Measurements from ENCODE around the gene VCAM1.

The VCAM1 gene

DNA sequence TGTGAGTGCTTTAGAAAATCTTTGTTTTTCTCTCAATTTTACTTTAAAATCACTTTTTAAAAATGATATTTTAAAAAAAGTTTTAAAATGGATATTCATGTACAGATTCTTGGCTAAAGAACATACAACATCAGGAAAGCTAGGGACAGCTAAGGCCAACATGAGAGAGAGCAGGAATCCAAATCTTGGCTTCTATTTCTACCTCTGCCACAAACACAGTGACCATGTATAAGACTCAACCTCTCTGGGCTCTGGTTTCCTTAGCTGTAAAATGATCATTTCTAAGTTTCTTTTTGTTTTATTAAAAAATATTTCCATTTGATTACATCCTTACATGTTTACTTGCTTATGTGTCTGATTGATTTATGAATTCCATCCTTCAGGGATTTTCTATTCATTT, 1.2 kb downstream of the VCAM1 start:
- H3K4me3 ChIP-seq (ENCODE audit: insufficient read depth, low read depth, low read length, poor library complexity, severe bottlenecking), result no peak overlapping the region
- DNase-seq, result no peak
- H3K9me3 ChIP-seq (ENCODE audit: control insufficient read depth, low read length), result no peaks in the 10 kb centered on the region
- no peaks in the 10 kb centered on the region for H3K36me3 ChIP-seq (ENCODE audit: control insufficient read depth, insufficient read depth, low read length)
- no peak overlapping the region for H3K27ac ChIP-seq (ENCODE audit: insufficient read depth, low read length, poor library complexity, severe bottlenecking)
- no peaks in the 10 kb centered on the region for H3K27me3 ChIP-seq (replicated peaks; ENCODE audit: control insufficient read depth, insufficient read depth, low read length, poor library complexity, severe bottlenecking)
- no peaks in the 10 kb centered on the region for H3K4me1 ChIP-seq (ENCODE audit: control insufficient read depth, insufficient read depth, low read length, poor library complexity, severe bottlenecking)

DNA sequence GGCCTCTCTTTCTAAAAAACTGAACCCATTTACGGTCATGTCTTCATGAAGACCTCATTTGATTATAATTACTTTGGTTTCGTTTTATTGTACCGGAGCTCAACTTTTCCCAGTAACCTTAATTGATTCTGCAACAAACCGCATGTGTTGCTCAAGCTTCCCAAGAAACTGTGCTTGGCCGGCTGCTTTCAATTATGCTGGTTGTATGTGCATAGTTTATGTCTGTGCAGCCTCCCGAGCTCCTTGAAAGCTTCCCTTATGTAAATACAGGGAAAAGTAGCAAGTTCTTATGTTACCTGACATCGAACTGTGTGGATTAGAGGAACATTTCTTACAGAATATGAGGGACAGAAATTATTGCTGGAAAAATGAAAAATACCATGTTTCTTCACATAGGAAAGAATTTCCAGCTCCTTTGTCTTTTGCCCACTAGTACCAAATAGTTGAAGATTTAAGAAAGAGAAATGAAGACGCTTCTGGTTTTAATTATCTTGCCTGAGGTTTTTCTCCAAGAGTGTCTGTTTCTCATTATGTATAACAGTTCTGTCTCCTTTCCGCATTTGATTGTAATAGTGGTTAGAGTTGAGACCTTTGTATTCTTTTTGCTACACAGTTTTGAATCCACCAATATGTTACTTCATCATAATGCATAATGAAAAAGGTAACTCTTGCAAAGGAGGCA, 2.1 kb downstream of the VCAM1 start:
- Histone ChIP-seq H3K4me1 (ENCODE audit: control insufficient read depth, insufficient read depth, low read length, poor library complexity, severe bottlenecking) (no peaks in the 10 kb centered on the region), H3K36me3 (ENCODE audit: control insufficient read depth, insufficient read depth, low read length) (no peaks in the 10 kb centered on the region), H3K27me3 (replicated peaks; ENCODE audit: control insufficient read depth, insufficient read depth, low read length, poor library complexity, severe bottlenecking) (no peaks in the 10 kb centered on the region), H3K27ac (ENCODE audit: insufficient read depth, low read length, poor library complexity, severe bottlenecking) (no peak overlapping the region), H3K9me3 (ENCODE audit: control insufficient read depth, low read length) (no peaks in the 10 kb centered on the region), H3K4me3 (ENCODE audit: insufficient read depth, low read depth, low read length, poor library complexity, severe bottlenecking) (no peak overlapping the region)
- no peak for DNase-seq

- Histone ChIP-seq H3K27me3 (replicated peaks; ENCODE audit: control insufficient read depth, insufficient read depth, low read length, poor library complexity, severe bottlenecking) (no peaks in the 10 kb centered on the region), H3K4me1 (ENCODE audit: control insufficient read depth, insufficient read depth, low read length, poor library complexity, severe bottlenecking) (no peaks in the 10 kb centered on the region), H3K27ac (ENCODE audit: insufficient read depth, low read length, poor library complexity, severe bottlenecking) (no peak overlapping the region), H3K36me3 (ENCODE audit: control insufficient read depth, insufficient read depth, low read length) (no peaks in the 10 kb centered on the region), H3K9me3 (ENCODE audit: control insufficient read depth, low read length) (no peaks in the 10 kb centered on the region), H3K4me3 (ENCODE audit: insufficient read depth, low read depth, low read length, poor library complexity, severe bottlenecking) (no peak overlapping the region)
- DNase-seq, result no peak
These were observed 2.7 kb downstream of the VCAM1 start for GRCh38 chr1:100722221-100722620.

DNA sequence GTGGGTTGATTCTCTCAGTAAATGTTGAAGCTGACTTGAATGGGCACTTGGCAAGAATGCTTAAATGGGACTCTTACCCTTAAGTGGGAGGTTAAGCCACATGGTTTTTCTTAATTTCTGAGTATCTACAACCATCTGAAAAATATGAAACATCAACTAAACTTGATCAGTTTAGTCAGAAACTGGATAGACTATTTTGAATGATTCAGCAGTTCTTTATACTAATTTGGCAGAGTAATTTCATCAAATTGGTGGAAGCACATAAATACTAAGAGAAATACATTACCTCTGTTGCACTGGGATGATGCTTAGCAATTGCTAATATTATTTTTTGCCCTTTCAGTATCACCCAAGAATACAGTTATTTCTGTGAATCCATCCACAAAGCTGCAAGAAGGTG, 4.7 kb downstream of the VCAM1 start:
- Histone ChIP-seq H3K4me1 (ENCODE audit: control insufficient read depth, insufficient read depth, low read length, poor library complexity, severe bottlenecking) (no peaks in the 10 kb centered on the region), H3K27me3 (replicated peaks; ENCODE audit: control insufficient read depth, insufficient read depth, low read length, poor library complexity, severe bottlenecking) (no peaks in the 10 kb centered on the region), H3K36me3 (ENCODE audit: control insufficient read depth, insufficient read depth, low read length) (no peaks in the 10 kb centered on the region), H3K27ac (ENCODE audit: insufficient read depth, low read length, poor library complexity, severe bottlenecking) (no peak overlapping the region), H3K4me3 (ENCODE audit: insufficient read depth, low read depth, low read length, poor library complexity, severe bottlenecking) (no peak overlapping the region), H3K9me3 (ENCODE audit: control insufficient read depth, low read length) (no peaks in the 10 kb centered on the region)
- DNase-seq, result no peak

GRCh38 chr1:100730130-100730529, 10.6 kb downstream of the VCAM1 start:
- no peaks in the 10 kb centered on the region for H3K27me3 ChIP-seq (replicated peaks; ENCODE audit: control insufficient read depth, insufficient read depth, low read length, poor library complexity, severe bottlenecking)
- H3K4me3 ChIP-seq (ENCODE audit: insufficient read depth, low read depth, low read length, poor library complexity, severe bottlenecking), result no peak overlapping the region
- no peaks in the 10 kb centered on the region for H3K36me3 ChIP-seq (ENCODE audit: control insufficient read depth, insufficient read depth, low read length)
- H3K9me3 ChIP-seq (ENCODE audit: control insufficient read depth, low read length), result no peaks in the 10 kb centered on the region
- H3K4me1 ChIP-seq (ENCODE audit: control insufficient read depth, insufficient read depth, low read length, poor library complexity, severe bottlenecking), result no peaks in the 10 kb centered on the region
- H3K27ac ChIP-seq (ENCODE audit: insufficient read depth, low read length, poor library complexity, severe bottlenecking), result no peak overlapping the region
- no peak for DNase-seq

DNA sequence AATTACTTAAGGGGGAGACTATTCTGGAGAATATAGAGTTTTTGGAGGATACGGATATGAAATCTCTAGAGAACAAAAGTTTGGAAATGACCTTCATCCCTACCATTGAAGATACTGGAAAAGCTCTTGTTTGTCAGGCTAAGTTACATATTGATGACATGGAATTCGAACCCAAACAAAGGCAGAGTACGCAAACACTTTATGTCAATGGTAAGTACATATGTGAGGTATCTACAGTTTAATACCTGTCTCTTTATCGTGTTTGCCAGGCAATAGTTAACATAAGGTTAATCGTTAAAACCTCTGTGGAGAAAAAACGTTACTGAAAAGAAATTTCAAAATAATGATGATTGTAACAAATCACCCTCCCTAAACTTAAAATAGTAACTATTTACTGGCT, 11.8 kb downstream of the VCAM1 start:
- Histone ChIP-seq H3K27me3 (replicated peaks; ENCODE audit: control insufficient read depth, insufficient read depth, low read length, poor library complexity, severe bottlenecking) (no peaks in the 10 kb centered on the region), H3K27ac (ENCODE audit: insufficient read depth, low read length, poor library complexity, severe bottlenecking) (no peak overlapping the region), H3K36me3 (ENCODE audit: control insufficient read depth, insufficient read depth, low read length) (no peaks in the 10 kb centered on the region), H3K9me3 (ENCODE audit: control insufficient read depth, low read length) (no peaks in the 10 kb centered on the region), H3K4me1 (ENCODE audit: control insufficient read depth, insufficient read depth, low read length, poor library complexity, severe bottlenecking) (no peaks in the 10 kb centered on the region), H3K4me3 (ENCODE audit: insufficient read depth, low read depth, low read length, poor library complexity, severe bottlenecking) (no peak overlapping the region)
- DNase-seq, result no peak

GRCh38 chr1:100731758-100732157, 12.2 kb downstream of the VCAM1 start:
- DNase-seq, result no peak
- H3K36me3 ChIP-seq (ENCODE audit: control insufficient read depth, insufficient read depth, low read length), result no peaks in the 10 kb centered on the region
- H3K9me3 ChIP-seq (ENCODE audit: control insufficient read depth, low read length), result no peaks in the 10 kb centered on the region
- H3K4me3 ChIP-seq (ENCODE audit: insufficient read depth, low read depth, low read length, poor library complexity, severe bottlenecking), result no peak overlapping the region
- H3K4me1 ChIP-seq (ENCODE audit: control insufficient read depth, insufficient read depth, low read length, poor library complexity, severe bottlenecking), result no peaks in the 10 kb centered on the region
- H3K27me3 ChIP-seq (replicated peaks; ENCODE audit: control insufficient read depth, insufficient read depth, low read length, poor library complexity, severe bottlenecking), result no peaks in the 10 kb centered on the region
- no peak overlapping the region for H3K27ac ChIP-seq (ENCODE audit: insufficient read depth, low read length, poor library complexity, severe bottlenecking)

DNA sequence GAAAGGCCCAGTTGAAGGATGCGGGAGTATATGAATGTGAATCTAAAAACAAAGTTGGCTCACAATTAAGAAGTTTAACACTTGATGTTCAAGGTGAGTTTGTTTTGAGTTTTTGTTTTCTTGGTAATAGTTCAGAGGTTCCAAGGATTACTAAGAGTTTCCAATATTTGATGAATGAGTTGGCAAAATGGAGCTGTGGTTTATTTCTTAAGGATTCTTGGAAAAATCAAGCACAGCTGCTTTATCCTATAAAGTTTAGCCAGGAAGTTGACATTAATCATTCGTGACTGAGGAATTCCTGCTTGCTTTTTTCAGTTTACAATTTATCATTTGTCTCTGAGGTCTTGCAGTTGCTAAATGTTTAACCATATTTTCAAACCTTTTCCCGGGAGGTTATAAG, 15.1 kb downstream of the VCAM1 start:
- no peaks in the 10 kb centered on the region for H3K9me3 ChIP-seq (ENCODE audit: control insufficient read depth, low read length)
- no peaks in the 10 kb centered on the region for H3K36me3 ChIP-seq (ENCODE audit: control insufficient read depth, insufficient read depth, low read length)
- H3K27ac ChIP-seq (ENCODE audit: insufficient read depth, low read length, poor library complexity, severe bottlenecking), result no peak overlapping the region
- no peak for DNase-seq
- H3K4me3 ChIP-seq (ENCODE audit: insufficient read depth, low read depth, low read length, poor library complexity, severe bottlenecking), result no peak overlapping the region
- H3K4me1 ChIP-seq (ENCODE audit: control insufficient read depth, insufficient read depth, low read length, poor library complexity, severe bottlenecking), result no peaks in the 10 kb centered on the region
- H3K27me3 ChIP-seq (replicated peaks; ENCODE audit: control insufficient read depth, insufficient read depth, low read length, poor library complexity, severe bottlenecking), result no peaks in the 10 kb centered on the region

- Histone ChIP-seq H3K9me3 (ENCODE audit: control insufficient read depth, low read length) (no peaks in the 10 kb centered on the region), H3K36me3 (ENCODE audit: control insufficient read depth, insufficient read depth, low read length) (no peaks in the 10 kb centered on the region), H3K4me1 (ENCODE audit: control insufficient read depth, insufficient read depth, low read length, poor library complexity, severe bottlenecking) (no peaks in the 10 kb centered on the region), H3K4me3 (ENCODE audit: insufficient read depth, low read depth, low read length, poor library complexity, severe bottlenecking) (no peak overlapping the region), H3K27me3 (replicated peaks; ENCODE audit: control insufficient read depth, insufficient read depth, low read length, poor library complexity, severe bottlenecking) (no peaks in the 10 kb centered on the region), H3K27ac (ENCODE audit: insufficient read depth, low read length, poor library complexity, severe bottlenecking) (no peak overlapping the region)
- no peak for DNase-seq
These were observed 15.7 kb downstream of the VCAM1 start for GRCh38 chr1:100735244-100735643.

DNA sequence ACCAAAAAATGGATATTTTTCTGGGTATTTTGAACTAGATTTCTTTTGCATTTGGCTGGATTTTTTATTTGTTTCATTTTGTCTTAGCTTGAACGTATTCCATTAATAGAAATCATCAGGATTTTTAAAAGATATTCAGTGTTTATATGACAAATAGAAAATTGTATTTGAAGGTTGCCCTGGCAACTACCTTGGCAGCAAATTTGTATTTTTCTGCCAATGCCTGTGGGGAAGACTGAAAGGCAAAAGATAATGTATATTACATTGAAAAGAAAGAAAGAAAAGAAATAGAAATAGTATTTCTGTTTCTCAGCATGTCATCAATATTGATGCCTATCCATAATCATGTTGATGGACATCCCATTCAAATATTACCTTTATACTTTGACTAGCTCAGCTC, 16.8 kb downstream of the VCAM1 start:
- no peak overlapping the region for H3K4me3 ChIP-seq (ENCODE audit: insufficient read depth, low read depth, low read length, poor library complexity, severe bottlenecking)
- no peaks in the 10 kb centered on the region for H3K4me1 ChIP-seq (ENCODE audit: control insufficient read depth, insufficient read depth, low read length, poor library complexity, severe bottlenecking)
- H3K27me3 ChIP-seq (replicated peaks; ENCODE audit: control insufficient read depth, insufficient read depth, low read length, poor library complexity, severe bottlenecking), result no peaks in the 10 kb centered on the region
- H3K27ac ChIP-seq (ENCODE audit: insufficient read depth, low read length, poor library complexity, severe bottlenecking), result no peak overlapping the region
- H3K36me3 ChIP-seq (ENCODE audit: control insufficient read depth, insufficient read depth, low read length), result no peaks in the 10 kb centered on the region
- DNase-seq, result no peak
- H3K9me3 ChIP-seq (ENCODE audit: control insufficient read depth, low read length), result no peaks in the 10 kb centered on the region

Data from effector memory CD4-positive, alpha-beta T cell (primary cell).